GM12864 (cell line): ENCODE results near the gene C1QTNF9.

ENCODE experiments used
- DNase-seq: peaks from one replicate; pipeline ENCODE4 v3.0.0-alpha.2; 2011; ENCODE audit warnings: low read depth
- H3K4me3 ChIP-seq: 2 replicates; pipeline ENCODE4 v1.5.1; 2011; ENCODE audit warnings: mild to moderate bottlenecking, low read depth, low read length, control low read depth
- TF ChIP-seq, protein P1 (sequence below): IDR thresholded peaks from 2 replicates; pipeline ENCODE4 v1.5.1; 2011; ENCODE audit warnings: low read depth, mild to moderate bottlenecking, moderate library complexity, low read length, control low read depth, inconsistent platforms; ENCODE audit errors: missing control alignments

The C1QTNF9 gene

DNA sequence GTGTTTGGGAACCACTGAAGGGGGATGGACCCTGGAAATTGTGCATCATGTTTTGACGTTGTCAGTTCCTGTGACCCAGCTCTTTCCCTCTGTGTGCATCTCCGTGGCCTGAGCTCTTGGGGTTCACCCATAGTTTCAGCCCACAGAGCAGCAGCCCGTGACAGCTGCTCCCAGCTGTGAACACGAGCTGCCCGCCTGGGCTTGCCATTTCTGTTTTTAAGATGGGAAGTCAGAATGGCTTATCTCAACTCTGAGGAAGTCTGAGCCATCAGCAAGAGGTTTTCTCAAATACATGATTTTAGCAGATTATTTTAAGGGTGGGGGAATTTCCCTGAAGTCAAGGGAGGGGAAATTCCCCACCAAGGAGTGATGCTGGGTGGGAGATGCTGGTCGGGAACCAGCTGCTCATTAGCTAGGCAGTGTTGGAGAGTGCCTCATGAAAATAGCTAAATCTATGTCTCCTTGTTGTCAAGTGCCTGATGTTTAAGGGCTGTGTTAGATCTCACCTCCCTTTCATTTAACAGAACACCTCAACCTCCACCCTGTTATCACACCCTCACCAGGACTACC is 34.8 kb upstream of the C1QTNF9 start:
- TF ChIP-seq, protein P1, sequence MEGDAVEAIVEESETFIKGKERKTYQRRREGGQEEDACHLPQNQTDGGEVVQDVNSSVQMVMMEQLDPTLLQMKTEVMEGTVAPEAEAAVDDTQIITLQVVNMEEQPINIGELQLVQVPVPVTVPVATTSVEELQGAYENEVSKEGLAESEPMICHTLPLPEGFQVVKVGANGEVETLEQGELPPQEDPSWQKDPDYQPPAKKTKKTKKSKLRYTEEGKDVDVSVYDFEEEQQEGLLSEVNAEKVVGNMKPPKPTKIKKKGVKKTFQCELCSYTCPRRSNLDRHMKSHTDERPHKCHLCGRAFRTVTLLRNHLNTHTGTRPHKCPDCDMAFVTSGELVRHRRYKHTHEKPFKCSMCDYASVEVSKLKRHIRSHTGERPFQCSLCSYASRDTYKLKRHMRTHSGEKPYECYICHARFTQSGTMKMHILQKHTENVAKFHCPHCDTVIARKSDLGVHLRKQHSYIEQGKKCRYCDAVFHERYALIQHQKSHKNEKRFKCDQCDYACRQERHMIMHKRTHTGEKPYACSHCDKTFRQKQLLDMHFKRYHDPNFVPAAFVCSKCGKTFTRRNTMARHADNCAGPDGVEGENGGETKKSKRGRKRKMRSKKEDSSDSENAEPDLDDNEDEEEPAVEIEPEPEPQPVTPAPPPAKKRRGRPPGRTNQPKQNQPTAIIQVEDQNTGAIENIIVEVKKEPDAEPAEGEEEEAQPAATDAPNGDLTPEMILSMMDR: no peak
- DNase-seq: peak; percentile 73
- H3K4me3 ChIP-seq: peak overlapping the region; percentile 3; the same call in 1 of the 2 replicates

DNA sequence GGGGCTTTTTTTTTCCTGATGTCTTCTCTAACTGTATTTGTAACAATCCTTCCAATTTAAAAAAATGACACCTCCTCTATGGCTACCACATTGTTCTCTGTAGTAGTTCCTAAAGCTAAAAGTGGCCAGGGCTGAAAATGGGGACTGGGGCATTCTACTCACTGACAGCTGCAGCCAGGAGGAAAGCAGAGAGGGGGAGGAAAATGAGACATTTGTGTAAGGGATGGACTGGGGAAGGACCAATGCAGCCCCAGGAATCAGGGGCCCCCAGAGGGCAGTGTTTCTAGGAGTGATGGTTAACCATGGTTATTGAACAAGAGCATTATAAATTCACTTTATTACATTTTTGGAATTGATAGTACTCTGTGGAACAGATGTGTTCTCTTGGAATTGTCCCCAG is 34.3 kb upstream of the C1QTNF9 start:
- TF ChIP-seq, protein P1: no peak
- H3K4me3 ChIP-seq: peak overlapping the region; percentile 3; the same call in 1 of the 2 replicates
- DNase-seq: no peak

DNA sequence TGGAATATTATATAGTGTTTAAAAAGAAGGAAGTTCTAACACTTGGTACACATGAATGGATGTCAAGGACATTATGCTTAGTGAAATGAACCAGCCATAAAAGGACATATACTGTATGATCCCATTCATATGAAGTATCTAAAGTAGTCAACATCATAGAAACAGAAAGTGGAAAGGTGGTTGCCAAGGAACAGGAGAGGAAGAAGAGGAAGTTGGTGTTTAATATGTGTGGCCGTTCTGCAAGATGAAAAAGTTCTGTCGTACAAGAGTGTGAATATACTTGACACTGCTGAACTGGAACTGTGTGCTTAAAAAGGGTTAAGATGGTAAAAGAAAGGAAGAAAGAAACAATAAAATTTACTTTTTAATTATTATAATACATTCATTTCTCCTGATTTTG is 33.1 kb upstream of the C1QTNF9 start:
- DNase-seq: no peak
- no peak overlapping the region for H3K4me3 ChIP-seq
- TF ChIP-seq, protein P1: no peak

DNA sequence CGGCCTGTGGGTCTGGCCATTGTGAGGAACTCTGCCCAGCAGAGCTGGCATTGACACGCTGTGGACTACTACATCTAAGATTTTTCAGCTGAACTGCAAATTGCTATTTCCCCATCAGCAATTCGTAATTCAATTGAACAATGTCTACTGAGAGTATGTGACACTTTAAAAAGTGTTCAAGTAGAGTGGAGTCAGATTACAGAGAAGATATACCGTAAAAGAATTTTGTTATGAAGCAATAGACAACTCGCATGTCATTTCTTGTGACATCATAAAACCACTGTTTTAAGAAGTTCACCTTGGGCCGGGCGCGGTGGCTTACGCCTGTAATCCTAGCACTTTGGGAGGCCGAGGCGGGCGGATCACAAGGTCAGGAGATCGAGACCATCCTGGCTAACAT is 32.5 kb upstream of the C1QTNF9 start:
- TF ChIP-seq, protein P1: no peak
- no peak for DNase-seq
- H3K4me3 ChIP-seq: no peak overlapping the region

DNA sequence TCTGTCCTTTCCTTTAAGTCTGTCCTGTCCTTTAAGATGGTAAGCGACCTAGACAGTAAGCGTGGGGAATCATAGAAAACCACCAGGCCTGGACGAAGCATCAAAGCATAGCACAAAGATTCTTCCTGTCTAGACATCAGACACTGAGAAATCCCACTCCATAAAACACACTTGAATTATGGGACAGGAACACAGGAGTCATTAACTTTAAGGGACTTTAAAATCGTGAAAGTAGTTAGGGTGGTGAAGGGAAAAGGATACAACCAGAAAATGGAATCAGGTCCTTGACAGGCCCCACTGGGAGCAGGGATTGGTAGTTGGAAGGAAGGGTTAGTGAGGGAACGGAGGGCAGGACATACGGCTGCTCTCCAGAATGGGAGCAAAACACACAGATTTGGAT is 31.6 kb upstream of the C1QTNF9 start:
- H3K4me3 ChIP-seq: no peak overlapping the region
- TF ChIP-seq, protein P1: no peak
- DNase-seq: no peak

DNA sequence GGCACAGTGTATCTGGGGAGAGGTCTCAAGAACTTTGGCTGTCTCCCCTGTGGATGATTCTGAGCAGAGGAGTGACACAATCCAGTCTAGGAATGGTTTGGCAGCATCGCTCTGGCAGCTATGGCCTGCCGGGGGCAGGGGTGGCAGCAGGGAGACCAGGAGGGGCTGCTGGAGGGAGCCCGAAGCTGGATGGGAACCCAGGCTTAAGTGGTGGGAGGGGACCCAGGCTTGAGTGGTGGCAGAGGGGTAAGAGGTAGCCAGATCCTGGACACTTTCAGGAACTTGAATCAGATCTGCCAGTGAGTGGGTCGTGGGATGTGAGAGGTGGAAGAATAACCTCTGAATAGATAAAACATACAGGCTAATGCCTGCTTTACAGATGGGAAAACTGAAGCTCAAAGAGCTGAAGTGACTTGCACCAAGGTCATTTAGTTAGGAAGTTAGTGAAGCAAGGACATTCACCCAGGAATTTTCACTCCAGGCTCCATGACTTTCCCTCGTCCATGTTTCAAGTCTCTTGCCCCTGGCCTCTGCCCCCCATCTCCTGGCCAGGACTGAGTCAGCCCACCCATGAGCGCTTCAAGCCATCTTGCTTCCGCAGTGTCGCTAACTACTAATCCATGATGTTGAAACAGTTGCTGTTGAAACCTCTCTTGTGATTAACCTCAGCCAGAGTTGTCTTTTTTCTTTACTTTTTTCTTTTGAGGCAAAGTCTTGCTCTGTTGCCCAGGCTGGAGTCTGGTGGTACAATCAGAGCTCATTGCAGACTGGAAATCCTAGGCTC is 29.9 kb upstream of the C1QTNF9 start:
- TF ChIP-seq, protein P1: no peak
- DNase-seq: no peak
- H3K4me3 ChIP-seq: no peak overlapping the region
